ENCODE data around the gene DDO. TPM values are rescaled to one million over a fixed set of nuclear protein-coding genes. Genes with fewer than 3 reads are reported as not detected.

The DDO gene
- total RNA-seq, 4 donors from 2014 or later, result 2.5 to 5.0 (median 2.6) TPM

- TF ChIP-seq POLR2A (IDR thresholded peaks at IDR 0.05) (no peak), CTCF (IDR thresholded peaks at IDR 0.05) (no peak)
- no peak overlapping the region for H3K27ac ChIP-seq
- H3K36me3 ChIP-seq, result no peaks in the 10 kb centered on the region
- 80 to 81% methylated on average over 5 of the region's 5 CpGs for WGBS, 2 donors
- intact Hi-C loops (cut with DNase I), result no loop called here
- H3K9me3 ChIP-seq, result no peaks in the 10 kb centered on the region
- DNase-seq, result no peak
- H3K27me3 ChIP-seq, result no peaks in the 10 kb centered on the region
- no peak overlapping the region for H3K4me3 ChIP-seq (replicated peaks in 1 of 3)
- no peaks in the 10 kb centered on the region for H3K4me1 ChIP-seq
Measured at GRCh38 chr6:110359556-110359955, 55.8 kb downstream of the DDO start.

GRCh38 chr6:110358553-110359160, 56.7 kb downstream of the DDO start:
- H3K4me3 ChIP-seq (replicated peaks in 1 of 3), result peak overlapping the region in 2 of 3 donors; percentile 29 to 52
- WGBS, 2 donors, result 48 to 50% methylated on average over 13 of the region's 13 CpGs
- H3K4me1 ChIP-seq, result no peaks in the 10 kb centered on the region
- DNase-seq, result no peak
- peak overlapping the region; percentile 28 to 72 (median 36) for H3K27ac ChIP-seq
- H3K27me3 ChIP-seq, result no peaks in the 10 kb centered on the region
- no peaks in the 10 kb centered on the region for H3K9me3 ChIP-seq
- H3K36me3 ChIP-seq, result no peaks in the 10 kb centered on the region
- intact Hi-C loops (cut with DNase I), result no loop called here
- TF ChIP-seq CTCF (IDR thresholded peaks at IDR 0.05) (no peak), POLR2A (IDR thresholded peaks at IDR 0.05) (no peak)

GRCh38 chr6:110357664-110358552, 57.5 kb downstream of the DDO start, which contains the start of gene METTL24:
Gene METTL24, minus strand, starts transcription at chr6:110358349. Its CDS starts 77 bp downstream, at chr6:110358272.
- DNase-seq, result peak; percentile 42 to 47
- Histone ChIP-seq H3K27me3 (no peaks in the 10 kb centered on the region), H3K36me3 (no peaks in the 10 kb centered on the region), H3K4me3 (replicated peaks in 1 of 3) (peak within 1 kb of the TSS; percentile 32 to 52 (median 48)), H3K4me1 (peaks cover 0 to 3% of the 10 kb centered on the region in 2 donors), H3K9me3 (no peaks in the 10 kb centered on the region), H3K27ac (peak within 1 kb of the TSS; percentile 28 to 72 (median 36))
- WGBS, 2 donors, result 4 to 6% methylated on average over 14 to 31 of the region's 107 CpGs
- peak in 3 of 6 experiments; percentile 29 to 35 (median 31) for TF ChIP-seq CTCF (IDR thresholded peaks at IDR 0.05)
- TF ChIP-seq POLR2A (IDR thresholded peaks at IDR 0.05), result peak in 1 of 2 donors; percentile 19
- intact Hi-C loops (cut with DNase I), result no loop called here

- no peak for TF ChIP-seq CTCF (IDR thresholded peaks at IDR 0.05)
- TF ChIP-seq POLR2A (IDR thresholded peaks at IDR 0.05), result no peak
- H3K4me1 ChIP-seq, result peaks cover 2 to 8% of the 10 kb centered on the region in 2 donors
- intact Hi-C loops (cut with DNase I), result no loop called here
- H3K36me3 ChIP-seq, result no peaks in the 10 kb centered on the region
- H3K27me3 ChIP-seq, result no peaks in the 10 kb centered on the region
- no peak overlapping the region for H3K27ac ChIP-seq
- no peaks in the 10 kb centered on the region for H3K9me3 ChIP-seq
- no peak for DNase-seq
- WGBS, 2 donors, result 55 to 63% methylated on average over 14 of the region's 14 CpGs
- H3K4me3 ChIP-seq (replicated peaks in 1 of 3), result peak overlapping the region; percentile 32 to 52 (median 48)
Measured at GRCh38 chr6:110357298-110357663, 58.1 kb downstream of the DDO start.

GRCh38 chr6:110356778-110357177, 58.6 kb downstream of the DDO start:
- no peak for DNase-seq
- Histone ChIP-seq H3K9me3 (no peaks in the 10 kb centered on the region), H3K4me1 (peaks cover 6 to 13% of the 10 kb centered on the region in 2 donors), H3K27ac (no peak overlapping the region), H3K4me3 (replicated peaks in 1 of 3) (no peak overlapping the region), H3K27me3 (no peaks in the 10 kb centered on the region), H3K36me3 (no peaks in the 10 kb centered on the region)
- intact Hi-C loops (cut with DNase I), result no loop called here
- no peak for TF ChIP-seq CTCF (IDR thresholded peaks at IDR 0.05)
- 89 to 93% methylated on average over 15 of the region's 15 CpGs for WGBS, 2 donors

All from thyroid gland (tissue), 4 donors.